Measurements from ENCODE around the gene NTRK3.

The NTRK3 gene

GRCh38 chr15:88221836-88222235 is 34.7 kb downstream of the NTRK3 start:
- no peak for DNase-seq (ENCODE audit: low spot score)
- TF ChIP-seq CTCF (IDR thresholded peaks at IDR 0.05; ENCODE audit: poor library complexity, severe bottlenecking): no peak
- Histone ChIP-seq H3K9me3 (ENCODE audit: severe bottlenecking) (no peaks in the 10 kb centered on the region), H3K4me1 (ENCODE audit: insufficient read depth, poor library complexity, severe bottlenecking) (no peaks in the 10 kb centered on the region), H3K36me3 (ENCODE audit: low read depth) (no peaks in the 10 kb centered on the region), H3K27ac (ENCODE audit: poor library complexity, severe bottlenecking) (no peak overlapping the region), H3K4me3 (ENCODE audit: severe bottlenecking) (no peak overlapping the region), H3K27me3 (ENCODE audit: insufficient read depth, poor library complexity, severe bottlenecking) (peaks cover 4% of the 10 kb centered on the region)
- no peak for ATAC-seq (ENCODE audit: low read depth)

- no peak overlapping the region for H3K27ac ChIP-seq (ENCODE audit: poor library complexity, severe bottlenecking)
- TF ChIP-seq CTCF (IDR thresholded peaks at IDR 0.05; ENCODE audit: poor library complexity, severe bottlenecking): no peak
- DNase-seq (ENCODE audit: low spot score) (no peak), ATAC-seq (ENCODE audit: low read depth) (no peak)
- peaks cover 4% of the 10 kb centered on the region for H3K27me3 ChIP-seq (ENCODE audit: insufficient read depth, poor library complexity, severe bottlenecking)
- no peak overlapping the region for H3K4me3 ChIP-seq (ENCODE audit: severe bottlenecking)
- no peaks in the 10 kb centered on the region for H3K9me3 ChIP-seq (ENCODE audit: severe bottlenecking)
- H3K36me3 ChIP-seq (ENCODE audit: low read depth): no peaks in the 10 kb centered on the region
- no peaks in the 10 kb centered on the region for H3K4me1 ChIP-seq (ENCODE audit: insufficient read depth, poor library complexity, severe bottlenecking)
These were observed 35.9 kb downstream of the NTRK3 start for GRCh38 chr15:88220443-88221335.

GRCh38 chr15:88219623-88220022 is 36.9 kb downstream of the NTRK3 start:
- no peaks in the 10 kb centered on the region for H3K4me1 ChIP-seq (ENCODE audit: insufficient read depth, poor library complexity, severe bottlenecking)
- H3K27ac ChIP-seq (ENCODE audit: poor library complexity, severe bottlenecking): no peak overlapping the region
- no peaks in the 10 kb centered on the region for H3K27me3 ChIP-seq (ENCODE audit: insufficient read depth, poor library complexity, severe bottlenecking)
- no peak overlapping the region for H3K4me3 ChIP-seq (ENCODE audit: severe bottlenecking)
- H3K9me3 ChIP-seq (ENCODE audit: severe bottlenecking): no peaks in the 10 kb centered on the region
- DNase-seq (ENCODE audit: low spot score) (no peak), ATAC-seq (ENCODE audit: low read depth) (no peak)
- H3K36me3 ChIP-seq (ENCODE audit: low read depth): no peaks in the 10 kb centered on the region
- TF ChIP-seq CTCF (IDR thresholded peaks at IDR 0.05; ENCODE audit: poor library complexity, severe bottlenecking): no peak

- no peak for TF ChIP-seq CTCF (IDR thresholded peaks at IDR 0.05; ENCODE audit: poor library complexity, severe bottlenecking)
- no peaks in the 10 kb centered on the region for H3K9me3 ChIP-seq (ENCODE audit: severe bottlenecking)
- H3K4me3 ChIP-seq (ENCODE audit: severe bottlenecking): no peak overlapping the region
- H3K27ac ChIP-seq (ENCODE audit: poor library complexity, severe bottlenecking): no peak overlapping the region
- H3K4me1 ChIP-seq (ENCODE audit: insufficient read depth, poor library complexity, severe bottlenecking): no peaks in the 10 kb centered on the region
- H3K36me3 ChIP-seq (ENCODE audit: low read depth): no peaks in the 10 kb centered on the region
- H3K27me3 ChIP-seq (ENCODE audit: insufficient read depth, poor library complexity, severe bottlenecking): no peaks in the 10 kb centered on the region
- ATAC-seq (ENCODE audit: low read depth) (no peak), DNase-seq (ENCODE audit: low spot score) (no peak)
These were observed 37.9 kb downstream of the NTRK3 start for GRCh38 chr15:88218557-88219221.

Data from RWPE2 (cell line).